Psoas muscle (tissue), 8 donors: ENCODE results near the gene DUSP7. TPM values are rescaled to one million over a fixed set of nuclear protein-coding genes. Genes with fewer than 3 reads are reported as not detected.

ENCODE experiments used
- ATAC-seq, 4 donors: fragments of 200-7000 bp; cut with Tn5 transposase; one replicate each; pipeline ENCODE4 v1.9.1; 2020; ENCODE audit warnings: moderate library complexity in 3 of 4, mild to moderate bottlenecking in 2 of 4
- DNase-seq, 2 donors: peaks; one replicate each; pipeline ENCODE4 v3.0.0-alpha.2; 2020
- H3K27ac ChIP-seq: fragments of 200-600 bp; one replicate; pipeline ENCODE4 v1.8.0; 2022
- H3K27me3 ChIP-seq, 3 donors: fragments of 200-600 bp in 1 of 3; one replicate each; pipeline versions ENCODE4 v1.6.1 to v1.8.0; 2013 to 2022; ENCODE audit warnings: low read length in 2 of 3, mild to moderate bottlenecking in 2 of 3, moderate library complexity in 1 of 3; ENCODE audit not compliant: insufficient read depth in 3 of 3
- H3K36me3 ChIP-seq, 2 donors: fragments of 200-600 bp in 1 of 2; one replicate each; pipeline versions ENCODE4 v1.6.1 to v1.8.0; 2013 to 2022; ENCODE audit warnings: low read depth in 1 of 2, mild to moderate bottlenecking in 1 of 2, moderate library complexity in 1 of 2; ENCODE audit not compliant: insufficient read depth in 1 of 2
- H3K4me1 ChIP-seq: fragments of 200-600 bp; one replicate; pipeline ENCODE4 v1.8.0; 2022
- H3K4me3 ChIP-seq: fragments of 200-600 bp; one replicate; pipeline ENCODE4 v1.8.0; 2022; ENCODE audit warnings: mild to moderate bottlenecking
- H3K9me3 ChIP-seq: fragments of 200-600 bp; one replicate; pipeline ENCODE4 v1.8.0; 2022
- CTCF ChIP-seq: fragments of 200-600 bp; IDR thresholded peaks from one replicate; pipeline ENCODE4 v1.8.0; 2022; ENCODE audit warnings: antibody characterized with exemption
- WGBS, 3 donors: extraction: QIAGEN DNeasy Blood & Tissue Kit; methylation state at CpG; one replicate each; pipeline versions ENCODE4 v1.1.6 to v1.1.7; 2013; 5-methylcytosine and 5-hydroxymethylcytosine counted together
- intact Hi-C, 2 donors: fragments of 100-400 bp; cut with DNase I; formaldehyde crosslinking; loops; one replicate each; pipeline versions ENCODE4 v1.11.0 to v1.14.2; 2022
- polyA plus RNA-seq, 3 donors: library from polyadenylated mRNA; stranded (reverse); fragments of 200-250 nt; gene quantifications; one replicate each; pipeline ENCODE4 v1.2.3, GENCODE V29; 2013
- total RNA-seq, 4 donors: library from RNA; stranded (reverse); fragmentation: NEBNext Ultra II Directional in 2 of 4; extraction: Animal tissue kit (Norgen Biotek cat#: 25700) in 2 of 4; gene quantifications; one replicate each; pipeline versions ENCODE4 v1.2.1 to v1.2.4, GENCODE V29; 2021 to 2023
- donor health status: healthy with polysubstance abuse.
- donor health status: DM: no; HTN: no; CAD: no; lungs with moderate emphysema.
- donor health status: Bipolar disorder and iron deficiency.
- donor health status: healthy.
- donor health status: DM: yes; HTN: yes; CAD: no.
- donor health status: DM: no; HTN: no; CAD: no.
- donor health status: DM: no; HTN: no; CAD: no.
- donor health status: DM: yes; HTN: yes; CAD: no.

Gene DUSP7
- total and polyA plus RNA-seq, 7 donors = 7.4 to 31.9 (median 15.7) TPM

GRCh38 chr3:52039846-52040245 is 16.5 kb downstream of the DUSP7 start:
- Histone ChIP-seq H3K4me1 (peaks cover 16% of the 10 kb centered on the region), H3K27me3 (no peaks in the 10 kb centered on the region), H3K27ac (peak overlapping the region; percentile 48), H3K9me3 (no peaks in the 10 kb centered on the region), H3K4me3 (no peak overlapping the region), H3K36me3 (no peaks in the 10 kb centered on the region)
- ATAC-seq = peak; percentile 68 to 79 (median 74)
- no peak for TF ChIP-seq CTCF
- 17 to 38% (median 31%) methylated on average over 17 of the region's 17 CpGs for WGBS, 3 donors
- intact Hi-C loops = no loop called here
- peak; percentile 64 to 86 for DNase-seq

- 80 to 86% (median 84%) methylated on average over 4 of the region's 4 CpGs for WGBS, 3 donors
- H3K4me3 ChIP-seq = no peak overlapping the region
- peak in 1 of 4 donors; percentile 2 for ATAC-seq
- H3K36me3 ChIP-seq = no peaks in the 10 kb centered on the region
- no peak for DNase-seq
- intact Hi-C loops = no loop called here
- peaks cover 16% of the 10 kb centered on the region for H3K4me1 ChIP-seq
- peak overlapping the region; percentile 48 for H3K27ac ChIP-seq
- no peaks in the 10 kb centered on the region for H3K9me3 ChIP-seq
- no peak for TF ChIP-seq CTCF
- H3K27me3 ChIP-seq = no peaks in the 10 kb centered on the region
Measured at GRCh38 chr3:52039426-52039825, 16.9 kb downstream of the DUSP7 start.

GRCh38 chr3:52038227-52038626 is 18.1 kb downstream of the DUSP7 start:
- no peak for DNase-seq
- H3K36me3 ChIP-seq = no peaks in the 10 kb centered on the region
- no peak for ATAC-seq
- H3K27ac ChIP-seq = no peak overlapping the region
- intact Hi-C loops = no loop called here
- WGBS, 3 donors = 75 to 88% (median 87%) methylated on average over 6 of the region's 6 CpGs
- no peak for TF ChIP-seq CTCF
- no peak overlapping the region for H3K4me3 ChIP-seq
- peaks cover 18% of the 10 kb centered on the region for H3K4me1 ChIP-seq
- H3K9me3 ChIP-seq = no peaks in the 10 kb centered on the region
- H3K27me3 ChIP-seq = no peaks in the 10 kb centered on the region

GRCh38 chr3:52037291-52037690 is 19.1 kb downstream of the DUSP7 start:
- Histone ChIP-seq H3K4me1 (peaks cover 28% of the 10 kb centered on the region), H3K4me3 (no peak overlapping the region), H3K27me3 (no peaks in the 10 kb centered on the region), H3K36me3 (no peaks in the 10 kb centered on the region), H3K9me3 (no peaks in the 10 kb centered on the region), H3K27ac (no peak overlapping the region)
- TF ChIP-seq CTCF = no peak
- DNase-seq = no peak
- ATAC-seq = no peak
- 86 to 95% (median 89%) methylated on average over 4 of the region's 4 CpGs for WGBS, 3 donors
- intact Hi-C loops = no loop called here

- ATAC-seq = no peak
- Histone ChIP-seq H3K4me1 (peaks cover 28% of the 10 kb centered on the region), H3K4me3 (no peak overlapping the region), H3K36me3 (no peaks in the 10 kb centered on the region), H3K27me3 (no peaks in the 10 kb centered on the region), H3K9me3 (no peaks in the 10 kb centered on the region), H3K27ac (no peak overlapping the region)
- intact Hi-C loops = no loop called here
- 55 to 73% (median 61%) methylated on average over 5 of the region's 5 CpGs for WGBS, 3 donors
- no peak for TF ChIP-seq CTCF
- DNase-seq = no peak
Measured at GRCh38 chr3:52036829-52037228, 19.5 kb downstream of the DUSP7 start.
